ENCODE measurements around the gene CEP295NL. TPM values are rescaled to one million over a fixed set of nuclear protein-coding genes. Genes with fewer than 3 reads are reported as not detected.
"Not testable (repeated sequence)": the region's sequence is repeated elsewhere in the genome, so short reads cannot be mapped to it uniquely, and the experiment has no call there.

Gene CEP295NL
- total and polyA plus RNA-seq, 9 donors: 0.25 to 8.0 (median 4.4) TPM

DNA sequence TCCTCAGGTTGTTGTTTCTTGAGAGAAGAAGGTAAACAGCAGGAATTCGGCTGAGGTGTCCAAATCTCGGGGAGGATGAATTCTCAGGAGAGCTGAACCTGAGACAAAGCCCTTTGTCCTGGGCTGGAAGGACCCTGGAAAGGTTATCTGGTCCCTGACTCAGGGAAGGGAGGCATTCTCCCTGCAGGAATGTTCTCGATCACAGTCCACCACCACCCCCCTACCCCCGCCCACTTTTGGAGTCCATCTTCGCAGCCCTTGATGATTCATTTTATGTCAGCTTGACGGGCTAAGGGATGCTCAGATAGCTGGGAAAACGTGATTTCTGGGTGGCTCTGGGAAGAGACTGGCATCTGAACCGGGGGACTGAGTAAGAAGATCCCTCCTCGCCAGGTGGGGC lies 1.4 kb upstream of the CEP295NL start:
- no peaks in the 10 kb centered on the region for H3K9me3 ChIP-seq
- TF ChIP-seq POLR2A (IDR thresholded peaks at IDR 0.05): no peak
- TF ChIP-seq, protein P1, sequence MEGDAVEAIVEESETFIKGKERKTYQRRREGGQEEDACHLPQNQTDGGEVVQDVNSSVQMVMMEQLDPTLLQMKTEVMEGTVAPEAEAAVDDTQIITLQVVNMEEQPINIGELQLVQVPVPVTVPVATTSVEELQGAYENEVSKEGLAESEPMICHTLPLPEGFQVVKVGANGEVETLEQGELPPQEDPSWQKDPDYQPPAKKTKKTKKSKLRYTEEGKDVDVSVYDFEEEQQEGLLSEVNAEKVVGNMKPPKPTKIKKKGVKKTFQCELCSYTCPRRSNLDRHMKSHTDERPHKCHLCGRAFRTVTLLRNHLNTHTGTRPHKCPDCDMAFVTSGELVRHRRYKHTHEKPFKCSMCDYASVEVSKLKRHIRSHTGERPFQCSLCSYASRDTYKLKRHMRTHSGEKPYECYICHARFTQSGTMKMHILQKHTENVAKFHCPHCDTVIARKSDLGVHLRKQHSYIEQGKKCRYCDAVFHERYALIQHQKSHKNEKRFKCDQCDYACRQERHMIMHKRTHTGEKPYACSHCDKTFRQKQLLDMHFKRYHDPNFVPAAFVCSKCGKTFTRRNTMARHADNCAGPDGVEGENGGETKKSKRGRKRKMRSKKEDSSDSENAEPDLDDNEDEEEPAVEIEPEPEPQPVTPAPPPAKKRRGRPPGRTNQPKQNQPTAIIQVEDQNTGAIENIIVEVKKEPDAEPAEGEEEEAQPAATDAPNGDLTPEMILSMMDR (IDR thresholded peaks at IDR 0.05): no peak
- TF ChIP-seq EP300 (IDR thresholded peaks at IDR 0.05): no peak
- intact Hi-C loops (cut with DNase I): no loop called here
- no peak overlapping the region for H3K4me3 ChIP-seq
- H3K36me3 ChIP-seq: no peaks in the 10 kb centered on the region
- H3K27ac ChIP-seq: no peak overlapping the region
- DNase-seq: no peak
- 48 to 56% (median 48%) methylated on average over 9 of the region's 9 CpGs for WGBS, 3 donors
- peaks cover 25% of the 10 kb centered on the region for H3K4me1 ChIP-seq (ENCODE audit: insufficient read depth)
- H3K27me3 ChIP-seq: no peaks in the 10 kb centered on the region

DNA sequence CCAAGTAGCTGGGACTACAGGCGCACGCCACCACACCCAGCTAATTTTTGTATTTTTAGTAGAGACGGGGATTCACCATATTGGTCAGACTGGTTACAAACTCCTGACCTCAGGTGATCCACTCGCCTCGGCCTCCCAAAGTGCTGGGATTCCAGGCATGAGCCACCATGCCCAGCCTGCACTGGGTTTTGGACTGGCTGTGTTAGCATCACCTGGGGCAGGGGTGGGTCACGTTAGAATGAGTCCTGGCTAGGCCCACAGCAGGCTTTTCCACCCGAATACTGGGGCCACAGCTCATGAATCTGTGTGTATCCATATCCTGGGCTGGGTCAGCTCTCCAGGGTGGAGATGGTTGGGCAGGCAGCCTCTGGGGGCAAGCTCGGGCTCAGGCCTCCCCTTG lies 770 bp downstream of the CEP295NL start:
- DNase-seq; H3K27me3 ChIP-seq; intact Hi-C loops (cut with DNase I); H3K36me3 ChIP-seq; H3K9me3 ChIP-seq; H3K4me3 ChIP-seq; H3K27ac ChIP-seq: not testable (repeated sequence)
- peaks cover 24% of the 10 kb centered on the region for H3K4me1 ChIP-seq (ENCODE audit: insufficient read depth)
- 89 to 93% (median 89%) methylated on average over 8 of the region's 8 CpGs for WGBS, 3 donors

DNA sequence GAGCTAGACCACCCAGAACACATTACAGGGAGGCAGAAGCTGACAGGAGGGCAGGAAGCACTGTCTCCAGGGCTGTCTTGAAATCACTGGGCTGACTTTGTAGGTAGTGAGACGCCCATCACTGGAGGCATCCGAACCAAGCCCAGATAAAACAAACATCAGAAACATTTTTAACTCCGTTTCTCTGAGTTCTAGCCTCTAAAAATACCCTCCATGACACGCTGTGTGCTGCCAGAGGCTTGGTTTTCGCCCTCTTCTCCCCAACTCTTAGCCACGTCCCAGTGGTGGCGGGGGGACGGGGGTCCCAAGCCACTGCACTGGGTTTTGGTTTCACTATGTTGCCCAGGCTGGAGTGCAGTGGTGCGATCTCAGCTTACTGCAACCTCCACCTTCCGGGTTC lies 1.2 kb downstream of the CEP295NL start:
- no peak for DNase-seq
- no peak overlapping the region for H3K27ac ChIP-seq
- H3K4me1 ChIP-seq (ENCODE audit: insufficient read depth): peaks cover 28% of the 10 kb centered on the region
- intact Hi-C loops (cut with DNase I): no loop called here
- H3K9me3 ChIP-seq: no peaks in the 10 kb centered on the region
- no peak overlapping the region for H3K4me3 ChIP-seq
- no peaks in the 10 kb centered on the region for H3K36me3 ChIP-seq
- TF ChIP-seq EP300 (IDR thresholded peaks at IDR 0.05) (no peak), POLR2A (IDR thresholded peaks at IDR 0.05) (no peak)
- TF ChIP-seq, protein P1 (IDR thresholded peaks at IDR 0.05): no peak
- 91 to 93% (median 92%) methylated on average over 10 of the region's 10 CpGs for WGBS, 3 donors
- no peaks in the 10 kb centered on the region for H3K27me3 ChIP-seq

DNA sequence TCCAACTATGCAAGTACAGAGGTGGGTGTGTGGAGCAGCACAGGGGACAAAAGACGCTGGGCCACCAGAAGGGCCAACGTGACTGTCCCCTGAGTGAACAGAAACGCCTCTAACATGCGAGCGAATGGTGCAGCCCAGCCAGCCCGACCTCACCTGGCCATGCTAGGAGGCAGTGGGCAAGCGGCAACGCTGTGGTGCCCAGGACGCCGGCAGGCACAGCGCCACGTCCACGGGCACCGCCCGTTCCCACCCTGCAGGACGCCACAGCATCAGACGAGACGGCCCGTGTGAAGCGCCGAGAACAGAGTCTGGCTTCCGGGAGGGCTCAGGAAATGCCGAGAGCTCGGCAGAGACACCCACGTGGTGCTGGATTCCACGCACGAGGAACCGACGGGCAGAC lies 2.2 kb downstream of the CEP295NL start:
- peaks cover 37% of the 10 kb centered on the region for H3K4me1 ChIP-seq (ENCODE audit: insufficient read depth)
- intact Hi-C loops (cut with DNase I): no loop called here

More for the DNA sequence above, 2.2 kb downstream of the CEP295NL start:
- Histone ChIP-seq H3K27ac (no peak overlapping the region), H3K27me3 (no peaks in the 10 kb centered on the region), H3K36me3 (no peaks in the 10 kb centered on the region), H3K9me3 (no peaks in the 10 kb centered on the region), H3K4me3 (no peak overlapping the region)
- TF ChIP-seq EP300 (IDR thresholded peaks at IDR 0.05) (no peak), POLR2A (IDR thresholded peaks at IDR 0.05) (no peak)
- TF ChIP-seq, protein P1 (IDR thresholded peaks at IDR 0.05): no peak
- DNase-seq: no peak
- WGBS, 3 donors: 76 to 87% (median 85%) methylated on average over 29 of the region's 29 CpGs
